Dermis blood vessel endothelial cell (primary cell): ENCODE measurements around the gene MST1R. TPM values are rescaled to one million over a fixed set of nuclear protein-coding genes. Genes with fewer than 3 reads are reported as not detected.
"Not testable (repeated sequence)": the region's sequence is repeated elsewhere in the genome, so short reads cannot be mapped to it uniquely, and the experiment has no call there.

Experiments used
- DNase-seq: peaks from one replicate; pipeline ENCODE4 v3.0.0; 2010
- total RNA-seq: library from RNA; depleted of rRNA; stranded (reverse); fragments of >200 nt; gene quantifications from 2 replicates; pipeline ENCODE4 v1.2.3, GENCODE V29; 2014

Gene MST1R
- total RNA-seq = 0.34 and 0.65 TPM in 2 replicates

DNA sequence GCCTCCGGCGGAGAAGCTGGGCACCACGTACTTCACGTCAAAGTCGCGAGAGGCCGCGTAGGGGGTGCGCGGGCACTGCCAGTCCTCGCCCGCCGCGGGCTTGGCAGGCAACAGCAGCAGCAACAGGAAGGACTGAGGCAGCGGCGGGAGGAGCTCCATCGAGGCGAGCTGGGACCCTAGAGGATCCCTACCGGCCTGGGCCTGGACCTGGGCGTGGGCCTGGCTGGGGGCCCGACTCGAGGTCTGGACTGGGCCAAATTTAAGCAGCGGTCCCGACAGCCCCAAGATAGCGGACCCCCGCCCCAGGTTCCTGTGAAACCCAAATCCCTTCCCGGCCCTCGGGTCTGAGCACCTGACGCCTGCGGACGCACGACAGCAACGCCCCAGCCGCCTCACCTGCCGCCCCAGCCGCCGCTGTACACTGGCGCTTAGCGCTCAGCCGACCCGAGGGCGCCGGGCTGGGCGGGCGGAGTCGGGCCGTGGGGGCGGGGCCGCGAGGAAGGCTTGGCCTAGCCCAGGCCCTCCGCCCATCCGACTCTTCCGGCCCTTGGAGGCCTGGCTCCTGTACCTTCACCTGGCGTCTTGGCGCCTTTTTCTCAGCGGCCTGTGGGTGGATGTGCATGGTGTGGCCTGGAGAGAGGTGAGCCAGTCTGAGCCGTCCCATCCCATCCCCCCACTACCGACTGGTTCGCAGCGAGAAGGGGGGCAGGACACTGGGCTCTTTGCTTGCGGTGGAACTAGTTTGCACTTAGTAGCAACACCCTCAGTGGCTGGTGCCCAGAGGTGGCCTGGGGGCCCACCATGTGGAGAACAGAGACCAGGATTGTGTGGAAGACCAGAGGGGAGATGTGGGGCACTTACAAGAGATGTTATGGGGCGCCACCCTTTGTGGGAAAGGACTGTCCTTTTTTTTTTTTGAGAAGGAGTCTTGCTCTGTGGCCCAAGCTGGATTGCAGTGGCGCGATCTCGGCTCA, at the start of gene MST1R:
TSS of gene MST1R (minus strand) at position 423 of the 974 bp plus-strand sequence. CDS start at position 159, 264 bp downstream.
- DNase-seq = peak; percentile 55

DNA sequence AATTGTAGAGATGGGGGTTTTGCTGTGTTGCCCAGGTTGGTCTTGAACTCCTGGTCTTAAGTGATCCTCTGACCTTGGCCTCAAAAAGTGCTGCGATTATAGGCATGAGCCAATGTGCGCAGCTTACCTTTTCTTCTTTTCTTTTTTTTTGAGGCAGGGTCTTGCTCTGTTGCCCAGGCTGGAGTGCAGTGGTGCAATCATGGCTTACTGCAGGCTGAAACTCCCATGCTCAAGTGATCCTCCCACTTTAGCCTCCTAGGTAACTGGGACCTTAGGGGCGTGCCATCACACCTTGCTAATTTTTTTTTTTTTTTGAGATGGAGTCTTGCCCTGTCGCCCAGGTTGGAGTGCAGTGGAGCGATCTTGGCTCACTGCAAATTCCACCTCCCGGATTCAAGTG, 49.3 kb upstream of the MST1R start:
- DNase-seq = no peak

DNA sequence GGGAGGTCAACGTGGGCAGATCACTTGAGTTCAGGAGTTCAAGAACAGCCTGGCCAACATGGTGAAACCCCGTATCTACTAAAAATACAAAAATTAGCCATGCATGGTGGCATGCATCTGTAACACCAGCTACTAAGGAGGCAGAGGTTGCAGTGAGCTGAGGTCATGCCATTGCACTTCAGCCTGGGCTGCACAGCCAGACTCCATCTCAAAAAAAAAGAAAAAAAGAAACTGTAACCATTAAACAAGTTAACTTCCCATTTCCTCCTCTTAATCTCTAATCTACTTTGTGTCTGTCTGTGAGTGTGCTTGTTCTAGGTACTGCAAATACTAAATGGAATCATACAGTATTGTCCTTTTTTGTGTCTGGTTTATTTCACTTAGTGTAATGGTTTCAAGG, 39.0 kb upstream of the MST1R start:
- no peak for DNase-seq

DNA sequence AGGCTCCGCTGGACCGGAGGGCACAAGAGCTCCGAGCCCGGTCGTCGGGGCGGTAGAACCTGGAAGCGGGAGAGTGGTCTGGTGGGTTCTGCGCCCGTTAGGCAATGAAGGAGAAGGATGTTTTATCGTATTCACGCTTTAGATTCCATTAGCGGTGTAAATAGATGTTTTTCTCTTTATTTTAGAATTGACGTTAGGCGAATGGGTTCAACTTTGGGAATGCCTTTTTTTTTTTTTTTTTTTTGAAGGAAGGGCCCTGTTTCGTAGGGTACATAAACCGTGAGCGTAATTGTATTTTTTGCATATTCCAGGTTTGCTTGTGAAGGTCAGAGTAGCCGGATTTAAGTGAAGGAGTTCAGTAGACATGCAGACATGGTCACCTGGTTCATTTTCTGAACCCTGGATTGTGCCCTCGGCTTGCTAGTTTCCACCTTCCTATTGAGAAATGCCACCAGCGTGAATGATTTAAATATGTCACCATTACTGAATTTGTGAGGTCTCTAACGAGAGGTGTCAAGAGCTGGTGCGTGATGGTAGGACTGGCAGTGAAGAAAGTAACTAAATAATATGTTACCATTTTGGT, 37.1 kb upstream of the MST1R start:
- peak; percentile 7 for DNase-seq

DNA sequence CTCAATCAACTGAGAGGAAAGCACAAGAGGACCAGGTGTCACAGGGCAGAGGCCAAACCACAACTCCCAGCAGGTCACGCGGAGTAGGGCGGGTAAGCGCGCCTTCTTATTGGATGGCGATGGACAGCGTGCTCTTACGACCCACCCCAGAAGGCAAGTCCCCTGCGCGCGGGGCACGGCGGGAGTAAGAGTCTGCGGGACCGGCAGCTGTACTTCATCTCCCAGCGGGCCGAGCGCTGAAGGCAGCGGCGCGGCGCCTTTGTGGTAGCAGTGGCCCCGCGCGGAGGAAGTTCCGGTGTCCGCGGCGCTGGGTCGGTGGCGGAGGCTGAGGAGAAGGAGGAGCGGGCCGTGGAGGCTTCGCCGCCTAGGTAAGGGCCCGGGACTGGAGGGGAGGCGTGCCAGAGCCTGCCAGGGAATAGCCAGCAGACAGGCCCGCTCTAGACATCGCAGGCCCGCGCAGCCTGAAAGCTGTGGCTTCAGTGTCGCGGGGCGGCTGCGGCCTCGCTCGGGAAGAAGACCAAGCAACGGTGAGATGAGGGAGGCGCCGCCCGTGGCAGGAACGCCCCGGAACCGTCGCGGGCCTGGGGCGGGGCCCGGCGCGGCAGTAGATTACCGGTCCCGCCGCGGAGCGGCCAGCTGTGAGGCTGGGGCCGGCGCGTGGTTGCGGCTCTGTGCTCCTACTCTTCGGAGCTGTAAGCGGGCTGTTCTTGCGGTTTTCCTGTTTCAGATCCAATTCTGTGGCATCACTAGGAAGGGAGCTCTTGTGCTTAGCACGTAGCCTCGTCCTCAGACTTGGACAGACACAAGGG, 36.4 kb upstream of the MST1R start, which contains the start of gene RBM6:
TSS of gene RBM6 (plus strand) at position 293 of the 809 bp plus-strand sequence. CDS start 22,492 bp downstream, outside the sequence.
- peak; percentile 99 for DNase-seq

DNA sequence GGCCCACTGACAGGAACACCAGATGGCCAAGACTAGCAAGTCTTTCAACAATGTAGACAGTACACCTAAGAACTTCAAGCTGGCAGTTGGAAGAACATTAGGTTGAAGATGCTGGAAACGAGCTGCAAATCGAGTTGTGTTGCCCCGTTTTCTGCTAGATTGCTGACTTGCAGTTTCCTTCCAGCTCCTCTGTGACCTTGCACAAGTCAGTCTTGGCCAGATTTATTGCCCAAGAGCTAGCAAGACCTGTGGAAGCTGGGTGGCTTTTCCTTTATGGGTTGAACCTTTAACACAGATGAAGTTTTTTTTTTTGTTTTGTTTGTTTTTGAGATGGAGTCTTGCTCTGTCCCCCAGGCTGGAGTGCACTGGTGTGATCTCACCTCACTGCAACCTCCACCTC, 33.4 kb upstream of the MST1R start:
- DNase-seq = no peak

DNA sequence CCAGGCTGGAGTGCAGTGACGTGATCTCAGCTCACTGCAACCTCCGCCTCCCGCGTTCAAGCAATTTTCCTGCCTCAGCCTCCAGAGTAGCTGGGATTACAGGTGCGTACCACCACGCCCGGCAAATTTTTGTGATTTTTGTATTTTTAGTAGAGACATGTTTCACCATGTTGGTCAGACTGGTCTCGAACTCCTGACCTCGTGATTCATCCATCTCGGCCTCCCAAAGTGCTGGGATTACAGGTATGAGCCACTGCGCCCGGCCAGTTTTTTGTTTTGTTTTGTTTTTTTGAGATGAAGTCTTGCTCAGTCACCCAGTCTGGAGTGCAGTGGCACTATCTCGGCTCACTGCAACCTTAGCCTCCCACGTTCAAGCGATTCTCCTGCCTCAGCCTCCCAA, 28.6 kb upstream of the MST1R start:
- not testable (repeated sequence) for DNase-seq

DNA sequence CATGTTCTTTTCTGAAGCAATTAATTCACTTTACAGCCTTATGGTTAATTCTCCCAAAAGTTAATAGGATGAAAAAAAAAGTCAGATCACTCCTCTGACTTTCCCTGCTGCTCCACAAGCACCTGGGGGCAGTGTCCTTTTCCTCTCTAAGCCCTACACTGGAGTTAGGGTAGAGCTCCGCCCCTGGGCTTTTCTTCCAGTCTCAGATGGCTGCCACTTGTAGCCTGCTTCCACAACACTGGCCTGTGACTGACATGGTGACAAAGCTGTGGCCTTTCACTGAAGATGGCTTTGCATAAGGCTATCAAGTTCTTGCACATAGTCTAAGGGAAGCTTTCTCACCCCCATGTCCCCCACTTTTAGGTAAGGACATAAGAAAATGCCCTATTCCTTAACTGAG, 27.2 kb upstream of the MST1R start:
- no peak for DNase-seq

DNA sequence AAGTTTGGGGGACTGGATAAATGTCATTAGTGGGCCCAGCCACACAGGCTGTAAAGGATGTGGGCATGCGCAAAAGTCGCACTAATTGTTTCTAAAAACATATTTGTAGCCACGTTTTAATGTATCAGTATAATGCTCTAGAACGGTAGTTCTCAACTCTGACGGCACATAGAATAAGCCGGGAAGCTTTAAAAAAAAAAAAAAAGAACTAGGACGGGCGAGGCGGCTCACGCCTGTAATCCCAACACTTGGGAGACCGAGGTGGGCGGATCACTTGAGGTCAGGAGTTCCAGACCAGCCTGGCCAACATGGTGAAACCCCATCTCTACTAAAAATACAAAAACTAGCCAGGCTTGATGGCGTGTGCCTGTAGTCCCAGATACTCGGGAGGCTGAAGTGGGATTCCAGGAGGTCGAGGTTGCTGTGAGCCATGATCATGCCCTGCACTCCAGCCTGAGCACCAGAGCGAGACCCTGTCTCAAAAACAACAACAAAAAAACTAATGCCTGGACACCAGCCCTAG, 26.6 kb upstream of the MST1R start:
- DNase-seq = no peak

DNA sequence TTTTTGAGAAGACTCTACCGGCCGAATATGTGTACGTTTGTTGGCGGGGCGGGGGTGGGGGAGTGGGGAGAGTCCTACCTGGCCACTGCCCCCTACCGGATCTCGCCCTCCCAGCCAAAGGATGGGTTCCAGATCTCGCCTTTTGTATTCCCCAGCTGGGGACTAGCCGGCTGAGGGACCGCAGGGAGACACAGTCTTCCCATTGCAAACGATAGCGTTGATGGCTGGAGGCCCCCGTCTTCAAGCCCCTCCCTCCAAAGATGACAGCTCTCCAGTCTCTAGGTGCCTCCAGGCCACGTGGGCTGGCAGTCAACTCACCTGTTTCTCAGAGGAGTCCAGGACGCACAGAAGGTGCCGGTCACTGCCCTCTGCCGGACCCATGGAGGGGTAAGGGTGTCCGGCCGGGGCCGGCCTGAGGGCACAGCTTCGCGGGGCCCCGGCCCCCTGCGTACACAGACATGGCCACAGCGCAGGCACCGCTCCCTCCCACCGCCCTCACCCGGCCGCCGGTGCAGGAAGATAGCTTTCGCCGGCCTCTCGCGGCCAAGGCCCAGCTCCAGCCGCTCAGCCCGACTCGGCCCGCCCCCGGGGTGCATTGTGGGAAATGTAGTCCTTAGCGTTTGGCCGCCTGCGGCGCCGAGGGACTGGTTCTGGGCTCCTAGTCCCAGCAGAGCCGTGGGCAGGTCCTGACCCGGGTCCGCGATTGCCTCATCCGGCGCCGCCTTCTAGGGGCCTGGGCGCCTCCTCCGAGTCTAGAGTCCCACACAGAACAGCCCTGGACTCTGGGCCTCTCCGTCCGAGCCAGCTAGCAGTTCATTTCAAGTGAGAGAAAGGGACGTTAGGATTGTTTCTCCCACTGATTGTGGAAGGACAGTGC, 25.9 kb upstream of the MST1R start, which contains the start of gene MON1A:
TSS of gene MON1A (minus strand) at position 521 of the 877 bp plus-strand sequence. CDS start 16,465 bp downstream, outside the sequence.
- peak; percentile 94 for DNase-seq

DNA sequence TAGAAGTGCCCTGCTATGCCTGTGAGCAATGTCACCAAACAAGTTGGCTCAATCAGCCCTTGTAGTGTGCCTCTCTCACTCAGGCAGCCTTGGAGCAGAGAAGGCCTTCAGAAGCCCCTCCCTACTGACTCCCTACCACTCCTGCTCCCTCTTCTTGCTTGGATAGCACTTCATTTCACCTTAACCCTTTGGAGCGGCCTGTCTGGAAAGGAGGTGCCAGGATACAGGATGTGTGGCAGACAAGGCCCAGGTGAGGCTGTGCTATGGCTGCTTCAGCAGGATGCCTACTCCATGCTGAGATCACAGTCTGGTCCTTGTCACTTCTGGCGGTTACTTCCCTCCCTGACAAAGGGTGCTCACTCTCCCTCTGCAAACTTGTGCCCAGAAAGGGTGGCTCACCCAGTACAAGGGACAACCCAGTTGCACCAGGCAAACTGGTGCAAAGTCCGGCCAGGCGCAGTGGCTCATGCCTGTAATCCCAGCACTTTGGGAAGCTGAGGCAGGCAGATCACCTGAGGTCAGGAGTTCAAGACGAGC, 24.9 kb upstream of the MST1R start:
- DNase-seq = no peak

DNA sequence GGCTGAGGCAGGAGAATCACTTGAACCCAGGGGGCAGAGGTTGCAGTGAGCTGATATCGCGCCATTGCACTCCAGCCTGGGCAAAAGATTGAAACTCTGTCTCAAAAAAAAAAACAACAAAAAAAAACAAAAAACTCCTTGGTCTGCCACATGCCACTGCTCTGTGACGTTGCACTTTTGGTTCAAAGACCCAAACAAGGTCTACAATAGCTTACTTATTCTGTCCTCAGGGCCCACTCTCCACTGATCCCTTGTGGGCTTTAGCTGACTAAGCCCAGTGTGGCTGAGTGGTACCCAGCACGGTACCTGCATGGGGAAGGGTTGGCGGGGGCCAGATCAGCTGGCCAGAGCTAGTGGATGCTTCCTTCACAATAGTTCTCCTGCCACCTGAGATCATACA, 24.1 kb upstream of the MST1R start:
- no peak for DNase-seq

DNA sequence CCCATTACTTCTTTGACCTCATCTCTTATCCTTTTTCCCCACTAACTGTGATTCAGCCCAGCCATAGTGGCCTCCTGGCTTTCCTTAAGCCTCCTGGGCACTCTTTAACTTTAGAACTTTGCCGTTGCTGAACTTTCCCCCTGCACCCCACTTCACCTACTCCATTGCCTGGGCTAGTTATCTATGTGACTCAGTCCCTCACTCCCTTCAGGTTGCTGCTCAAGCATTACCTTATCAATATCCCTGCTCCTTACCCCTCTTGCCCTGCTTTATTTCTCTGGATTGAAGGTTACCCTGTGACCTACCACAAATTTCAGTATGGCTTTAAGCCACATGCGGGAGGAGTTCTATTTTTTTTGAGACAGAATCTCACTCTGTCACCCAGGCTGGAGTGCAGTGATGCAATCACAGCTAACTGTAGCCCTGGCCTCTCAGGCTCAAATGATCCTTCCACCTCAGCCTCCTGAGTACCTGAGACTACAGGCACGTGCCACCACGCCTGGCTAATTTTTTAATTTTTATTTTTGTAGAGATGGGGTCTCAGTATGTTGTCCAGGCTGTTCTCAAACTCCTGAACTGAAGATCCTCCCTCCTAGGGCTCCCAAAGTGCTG, 22.6 kb upstream of the MST1R start:
- DNase-seq = no peak

DNA sequence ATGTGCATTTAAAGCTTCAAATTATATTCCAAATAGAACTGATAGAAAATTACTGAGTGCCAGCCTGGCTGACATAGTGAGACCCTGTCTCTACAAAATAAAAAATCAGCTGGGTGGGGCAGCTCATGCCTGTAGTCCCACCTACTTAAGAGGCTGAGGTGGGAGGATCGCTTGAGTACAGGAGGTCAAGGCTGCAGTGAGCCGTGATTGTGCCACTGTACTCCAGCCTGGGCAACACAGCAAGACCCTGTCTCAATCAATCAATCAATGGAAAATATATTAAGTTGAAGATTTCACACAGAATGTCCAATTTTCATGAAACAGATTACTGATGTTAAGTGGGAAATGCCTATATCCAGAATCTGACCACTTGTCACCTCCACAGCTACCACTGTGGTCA, 21.8 kb upstream of the MST1R start:
- no peak for DNase-seq

DNA sequence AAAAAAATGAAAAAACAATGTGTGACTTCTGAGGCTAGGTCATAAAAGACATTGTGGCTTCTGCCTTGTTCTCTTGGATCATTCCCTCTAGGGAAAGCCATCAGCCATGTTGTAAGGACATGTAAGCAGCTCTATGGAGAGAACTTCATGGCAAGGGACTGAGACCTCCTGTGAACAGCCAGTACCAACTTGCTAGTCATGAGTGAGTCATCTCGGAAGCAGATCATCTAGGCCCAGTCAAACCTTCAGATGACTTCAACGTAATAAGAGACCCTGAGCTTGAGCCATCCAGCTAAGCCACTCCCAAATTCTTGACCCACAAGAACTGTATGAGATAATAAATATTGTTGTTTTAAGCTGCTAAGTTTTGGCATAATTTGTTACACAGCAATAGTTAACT, 21.0 kb upstream of the MST1R start:
- DNase-seq = peak; percentile 62

DNA sequence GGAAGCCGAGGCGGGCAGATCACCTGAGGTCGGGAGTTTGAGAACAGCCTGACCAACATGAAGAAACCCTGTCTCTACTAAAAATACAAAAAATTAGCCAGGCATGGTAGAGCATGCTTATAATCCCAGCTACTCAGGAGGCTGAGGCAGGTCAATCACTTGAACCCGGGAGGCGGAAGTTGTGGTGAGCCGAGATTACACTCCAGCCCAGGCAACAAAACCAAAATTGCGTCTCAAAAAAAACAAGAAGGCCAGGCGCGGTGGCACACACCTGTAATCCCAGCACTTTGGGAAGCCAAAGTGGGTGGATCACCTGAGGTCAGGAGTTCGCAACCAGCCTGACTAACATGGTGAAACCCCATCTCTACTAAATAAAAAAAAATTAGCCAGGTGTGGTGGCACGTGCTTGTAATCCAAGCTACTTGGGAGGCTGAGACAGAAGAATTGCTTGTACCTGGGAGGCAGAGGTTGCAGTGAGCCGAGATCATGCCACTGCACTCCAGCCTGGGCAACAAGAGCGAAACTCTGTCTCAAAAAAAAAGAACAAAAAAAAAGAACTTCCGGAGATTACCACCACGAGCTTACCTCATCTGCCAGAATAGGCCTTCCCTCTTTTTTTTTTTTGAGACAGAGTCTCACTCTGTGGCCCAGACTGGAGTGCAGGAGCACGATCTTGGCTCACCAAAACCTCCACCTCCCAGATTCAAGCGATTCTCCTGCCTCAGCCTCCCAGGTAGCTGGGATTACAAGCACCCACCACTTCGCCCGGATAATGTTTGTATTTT, 14.3 kb upstream of the MST1R start:
- DNase-seq = not testable (repeated sequence)

DNA sequence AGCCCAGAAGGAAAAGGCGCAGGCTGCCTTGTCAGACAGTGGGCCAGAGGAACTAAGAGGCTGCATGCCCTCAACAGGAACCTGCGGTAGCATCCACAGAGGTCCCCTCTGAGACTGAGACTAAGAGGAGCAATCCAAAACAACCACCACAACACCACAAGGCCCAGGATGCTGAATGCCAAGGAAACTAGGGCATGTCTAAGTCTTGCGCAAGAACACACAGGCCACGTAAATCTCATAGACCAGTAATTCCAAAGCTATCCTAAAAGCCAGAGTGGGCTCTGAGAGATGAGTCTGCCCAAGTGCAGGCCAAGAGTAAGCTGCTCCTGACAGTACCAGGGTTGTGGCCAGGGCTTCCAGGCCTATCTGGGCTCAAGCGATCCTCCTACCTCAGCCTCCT, 13.0 kb upstream of the MST1R start:
- no peak for DNase-seq

DNA sequence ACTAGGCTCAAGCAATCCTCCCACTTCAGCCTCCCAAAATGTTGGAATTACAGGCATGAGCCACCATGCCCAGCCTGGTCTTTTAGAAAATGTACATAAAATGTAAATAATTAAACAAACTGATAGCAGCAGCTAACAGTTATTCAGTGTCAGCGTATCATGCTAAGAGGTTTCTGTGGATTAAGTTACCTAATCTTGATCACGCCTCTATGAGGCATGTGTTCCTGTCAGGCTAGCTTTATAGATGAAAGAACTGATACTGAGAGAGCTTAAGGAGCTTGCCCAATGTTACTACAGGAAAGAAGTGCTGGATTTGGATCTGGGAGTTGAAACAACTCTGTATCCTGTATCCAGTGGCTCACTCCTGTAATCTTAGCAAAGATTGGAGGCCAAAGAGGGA, 11.2 kb upstream of the MST1R start:
- DNase-seq = no peak

DNA sequence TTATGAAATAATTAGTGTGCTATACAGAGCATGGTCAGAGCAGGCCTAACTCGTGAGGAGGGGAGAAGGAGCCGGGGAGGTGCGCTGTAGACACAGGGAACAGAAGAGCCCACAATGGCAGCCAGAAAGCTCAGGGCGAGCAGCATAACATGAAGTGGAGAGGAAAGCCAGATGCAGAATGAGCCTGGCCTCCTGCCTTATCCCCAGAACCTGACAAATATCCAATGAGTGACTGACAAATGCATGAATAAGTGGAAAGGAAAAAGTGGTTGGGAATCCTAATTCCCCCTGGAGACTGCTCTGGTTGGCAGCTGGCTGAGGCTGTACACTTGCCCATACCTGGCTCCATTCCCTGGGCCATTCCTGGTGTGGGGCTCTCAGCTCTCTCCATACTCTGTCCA, 9.2 kb upstream of the MST1R start:
- no peak for DNase-seq

DNA sequence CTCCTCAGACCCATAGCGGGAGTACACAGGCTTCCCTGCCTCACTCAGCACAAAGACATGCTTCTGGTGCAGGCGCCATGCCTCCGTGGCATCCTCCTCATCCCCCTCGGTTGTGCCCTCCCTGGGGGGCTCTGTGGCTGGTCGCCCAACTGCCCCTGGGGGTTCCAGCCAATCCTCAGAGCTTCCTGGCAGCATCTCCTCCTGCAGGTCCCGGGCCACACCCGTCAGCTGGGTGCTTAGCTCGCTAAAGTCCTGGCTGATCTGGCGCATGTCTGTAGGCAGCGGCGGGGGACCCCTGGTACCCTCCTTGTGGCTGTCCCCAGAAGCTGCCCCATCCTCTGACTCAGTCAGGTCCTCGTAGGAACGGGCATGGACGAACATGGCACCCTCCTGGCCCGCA, 7.9 kb upstream of the MST1R start:
- no peak for DNase-seq
